Loucy (cell line): ENCODE results near the gene OAF.

Source experiments
- H2AFZ ChIP-seq: fragments of 200-600 bp; sonication (generic); 2 replicates; pipeline ENCODE4 v1.6.0; 2016; ENCODE audit warnings: antibody characterized with exemption, mild to moderate bottlenecking, low read length, moderate library complexity
- H3F3A ChIP-seq: fragments of 200-600 bp; 2 replicates; pipeline ENCODE4 v1.6.0; 2016; ENCODE audit warnings: antibody characterized with exemption, low read depth, mild to moderate bottlenecking
- H3K27me3 ChIP-seq: fragments of 200-600 bp; sonication (generic); 2 replicates; pipeline ENCODE4 v1.6.1; 2014; ENCODE audit warnings: low read length, mild to moderate bottlenecking; ENCODE audit not compliant: insufficient read depth, poor library complexity, severe bottlenecking
- H3K36me3 ChIP-seq: fragments of 200-600 bp; sonication (generic); 2 replicates; pipeline ENCODE4 v1.6.1; 2016; ENCODE audit warnings: low read length; ENCODE audit not compliant: insufficient read depth
- H3K4me1 ChIP-seq: fragments of 200-600 bp; sonication (generic); 2 replicates; pipeline ENCODE4 v1.5.1; 2014; ENCODE audit warnings: low read length, mild to moderate bottlenecking; ENCODE audit not compliant: insufficient read depth, poor library complexity, severe bottlenecking
- H3K4me2 ChIP-seq: fragments of 200-600 bp; sonication (generic); 2 replicates; pipeline ENCODE4 v1.6.0; 2014; ENCODE audit warnings: antibody characterized with exemption, low read length, low read depth, mild to moderate bottlenecking; ENCODE audit not compliant: poor library complexity, severe bottlenecking
- H3K4me3 ChIP-seq: fragments of 200-600 bp; sonication (generic); 2 replicates; pipeline ENCODE4 v1.5.1; 2014; ENCODE audit warnings: low read length, mild to moderate bottlenecking, mixed read lengths; ENCODE audit not compliant: poor library complexity, severe bottlenecking
- H3K79me2 ChIP-seq: fragments of 200-600 bp; sonication (generic); 2 replicates; pipeline ENCODE4 v1.6.1; 2014; ENCODE audit warnings: low read length; ENCODE audit not compliant: insufficient read depth
- H3K9ac ChIP-seq: fragments of 200-600 bp; sonication (generic); 2 replicates; pipeline ENCODE4 v1.6.0; 2014; ENCODE audit warnings: mild to moderate bottlenecking, low read depth, low read length, moderate library complexity; ENCODE audit not compliant: poor library complexity, severe bottlenecking
- H3K9me2 ChIP-seq: fragments of 200-600 bp; sonication (generic); replicated peaks from 2 replicates; pipeline ENCODE4 v1.6.1; 2016; ENCODE audit warnings: low read depth, low read length, mixed read lengths
- H3K9me3 ChIP-seq: fragments of 200-600 bp; sonication (generic); 2 replicates; pipeline ENCODE4 v1.6.1; 2014; ENCODE audit warnings: mild to moderate bottlenecking, antibody characterized with exemption, low read length, low read depth; ENCODE audit not compliant: insufficient read depth
- H4K20me1 ChIP-seq: fragments of 200-600 bp; sonication (generic); 2 replicates; pipeline ENCODE4 v1.6.0; 2014; ENCODE audit warnings: antibody characterized with exemption, low read length, mild to moderate bottlenecking; ENCODE audit not compliant: insufficient read depth, poor library complexity, severe bottlenecking
- CTCF ChIP-seq: fragments of 200-600 bp; sonication (generic); conservative IDR thresholded peaks from 2 replicates; pipeline ENCODE4 v1.5.1; 2014; ENCODE audit warnings: mild to moderate bottlenecking, antibody characterized with exemption, low read length
- EZH2phosphoT487 ChIP-seq: fragments of 200-600 bp; IDR thresholded peaks from 2 replicates; pipeline ENCODE4 v1.6.1; 2018; ENCODE audit warnings: antibody characterized with exemption, mild to moderate bottlenecking, moderate library complexity, borderline replicate concordance

The OAF gene

DNA sequence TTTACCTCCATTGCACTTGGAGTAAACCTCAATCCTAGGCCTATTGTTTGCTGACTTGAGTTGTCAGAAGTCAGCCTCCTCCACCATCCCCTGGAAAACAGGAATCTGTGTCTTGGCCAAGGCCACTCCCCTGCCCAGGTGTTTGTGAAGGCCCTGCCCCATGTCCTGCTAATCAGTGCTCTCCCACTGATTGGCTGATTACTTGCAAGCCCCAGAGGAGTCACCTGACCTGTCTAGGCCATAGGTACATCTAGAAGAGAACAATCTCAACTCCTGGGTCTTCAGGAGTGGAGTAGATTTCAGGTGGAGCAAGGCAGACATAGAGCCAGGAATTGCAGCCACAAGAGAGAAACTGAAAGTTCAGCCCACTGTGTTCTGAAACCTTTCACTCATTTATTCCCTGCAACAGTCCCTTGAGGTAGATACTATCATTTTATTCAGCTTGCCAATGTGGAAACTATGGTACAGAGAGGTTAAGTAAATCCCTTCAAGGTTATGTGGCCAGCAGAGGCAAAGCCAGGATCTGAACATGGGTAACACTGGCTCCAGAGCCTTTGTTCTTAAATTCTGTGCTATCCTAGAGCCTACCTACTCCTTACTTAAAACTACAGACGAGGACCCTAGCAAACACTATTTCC lies 10.4 kb downstream of the OAF start:
- no peak overlapping the region for H2AFZ ChIP-seq
- H3K9me3 ChIP-seq: no peaks in the 10 kb centered on the region
- H3K4me1 ChIP-seq: no peaks in the 10 kb centered on the region
- no peak overlapping the region for H3K4me3 ChIP-seq
- no peaks in the 10 kb centered on the region for H3K27me3 ChIP-seq
- H3K4me2 ChIP-seq: no peak overlapping the region
- H4K20me1 ChIP-seq: no peaks in the 10 kb centered on the region
- H3F3A ChIP-seq: no peaks in the 10 kb centered on the region
- H3K79me2 ChIP-seq: no peaks in the 10 kb centered on the region
- TF ChIP-seq CTCF: no peak
- no peaks in the 10 kb centered on the region for H3K36me3 ChIP-seq
- H3K9me2 ChIP-seq: no peaks in the 10 kb centered on the region
- no peak overlapping the region for H3K9ac ChIP-seq

- no peaks in the 10 kb centered on the region for H3K9me3 ChIP-seq
- H3K4me3 ChIP-seq: no peak overlapping the region
- TF ChIP-seq EZH2phosphoT487: no peak
- no peak for TF ChIP-seq CTCF
- no peaks in the 10 kb centered on the region for H3K36me3 ChIP-seq
- H2AFZ ChIP-seq: no peak overlapping the region
- no peaks in the 10 kb centered on the region for H4K20me1 ChIP-seq
- no peak overlapping the region for H3K9ac ChIP-seq
- H3K4me2 ChIP-seq: no peak overlapping the region
- no peaks in the 10 kb centered on the region for H3K4me1 ChIP-seq
- no peaks in the 10 kb centered on the region for H3K9me2 ChIP-seq
- H3F3A ChIP-seq: no peaks in the 10 kb centered on the region
- no peaks in the 10 kb centered on the region for H3K79me2 ChIP-seq
- no peaks in the 10 kb centered on the region for H3K27me3 ChIP-seq
Measured at GRCh38 chr11:120222916-120223315, 12.1 kb downstream of the OAF start.

DNA sequence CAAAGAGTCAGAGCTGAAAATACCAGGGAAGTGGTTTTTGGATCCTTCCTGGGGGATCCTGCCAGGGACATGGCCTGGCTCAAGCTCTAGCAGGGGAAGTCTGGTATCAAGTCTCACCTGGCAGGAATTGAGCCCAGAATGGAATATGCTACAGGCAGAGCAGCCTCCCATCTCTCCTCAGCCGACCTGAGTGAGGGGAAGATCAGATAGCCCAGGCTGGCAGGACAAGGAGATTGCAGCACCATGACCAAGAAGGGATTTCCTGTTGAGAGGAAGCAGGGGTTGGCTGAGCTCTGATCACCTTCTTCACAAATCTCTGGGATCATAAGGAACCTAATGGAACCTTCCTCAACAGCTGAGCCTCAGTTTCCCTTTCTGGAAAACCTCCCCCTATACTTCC lies 13.0 kb downstream of the OAF start:
- H3K79me2 ChIP-seq: no peaks in the 10 kb centered on the region
- no peaks in the 10 kb centered on the region for H3K27me3 ChIP-seq
- TF ChIP-seq EZH2phosphoT487 (no peak), CTCF (no peak)
- H3K9ac ChIP-seq: no peak overlapping the region
- no peak overlapping the region for H3K4me3 ChIP-seq
- no peaks in the 10 kb centered on the region for H3K36me3 ChIP-seq
- no peak overlapping the region for H3K4me2 ChIP-seq
- no peaks in the 10 kb centered on the region for H3F3A ChIP-seq
- no peaks in the 10 kb centered on the region for H3K4me1 ChIP-seq
- H2AFZ ChIP-seq: no peak overlapping the region
- H3K9me2 ChIP-seq: no peaks in the 10 kb centered on the region
- no peaks in the 10 kb centered on the region for H3K9me3 ChIP-seq
- H4K20me1 ChIP-seq: no peaks in the 10 kb centered on the region
